ENCODE measurements around the gene HCFC1.
A peak's percentile ranks its signal among the peaks of the same experiment; 100 is the strongest.
"Not testable (repeated sequence)": the region's sequence is repeated elsewhere in the genome, so short reads cannot be mapped to it uniquely, and the experiment has no call there.

Gene HCFC1

DNA sequence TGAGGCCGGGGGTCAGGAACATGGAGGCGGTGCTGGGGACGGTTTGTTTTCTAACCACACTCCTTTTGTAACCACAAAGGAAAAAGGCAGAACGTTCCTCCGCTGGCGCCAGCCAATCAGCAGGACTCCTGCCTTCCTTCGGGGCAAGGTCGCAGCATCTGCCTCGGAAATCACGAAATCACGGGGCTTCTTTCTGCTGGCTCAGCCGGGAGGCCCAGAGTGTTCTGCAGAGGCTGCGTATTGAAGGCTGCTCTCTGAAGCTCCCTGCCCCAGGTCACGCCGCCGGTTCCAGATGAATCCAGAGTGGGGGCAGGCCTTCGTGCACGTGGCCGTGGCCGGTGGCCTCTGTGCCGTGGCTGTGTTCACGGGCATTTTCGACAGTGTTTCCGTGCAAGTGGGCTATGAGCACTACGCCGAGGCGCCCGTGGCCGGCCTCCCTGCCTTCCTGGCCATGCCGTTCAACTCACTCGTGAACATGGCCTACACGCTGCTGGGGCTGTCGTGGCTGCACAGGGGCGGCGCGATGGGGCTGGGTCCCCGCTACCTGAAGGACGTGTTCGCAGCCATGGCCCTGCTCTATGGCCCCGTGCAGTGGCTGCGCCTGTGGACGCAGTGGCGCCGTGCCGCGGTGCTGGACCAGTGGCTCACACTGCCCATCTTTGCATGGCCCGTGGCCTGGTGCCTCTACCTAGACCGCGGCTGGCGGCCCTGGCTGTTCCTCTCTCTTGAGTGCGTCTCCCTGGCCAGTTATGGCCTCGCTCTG, 10.3 kb upstream of the HCFC1 start:
- H2BK5ac ChIP-seq (ENCODE audit: low read length), result no peak overlapping the region
- peaks cover 1 to 3% of the 10 kb centered on the region in 2 donors for H3K4me1 ChIP-seq (ENCODE audit: control insufficient read depth in 2 of 2, insufficient read depth in 1 of 2, low read depth in 1 of 2, low read length in 2 of 2)
- no peaks in the 10 kb centered on the region for H3K9me3 ChIP-seq (replicated peaks in 1 of 2; ENCODE audit: control insufficient read depth in 2 of 2, insufficient read depth in 1 of 2, low read depth in 1 of 2, low read length in 2 of 2)
- H3K4me3 ChIP-seq (ENCODE audit: low read length in 2 of 2), result no peak overlapping the region
- no peak overlapping the region for H2AK5ac ChIP-seq (ENCODE audit: low read depth, low read length)
- H3K4me2 ChIP-seq (ENCODE audit: insufficient read depth, low read length, poor library complexity, severe bottlenecking), result no peak overlapping the region
- H3K9ac ChIP-seq (ENCODE audit: low read depth, low read length, poor library complexity), result no peak overlapping the region
- no peak overlapping the region for H2BK12ac ChIP-seq (ENCODE audit: low read length)
- peaks cover 0 to 37% (median 0%) of the 10 kb centered on the region in 3 experiments for H3K27me3 ChIP-seq (ENCODE audit: control insufficient read depth in 3 of 3, insufficient read depth in 3 of 3, low read depth in 1 of 3, low read length in 3 of 3)
- no peak overlapping the region for H4K8ac ChIP-seq (ENCODE audit: low read depth, low read length)
- no peaks in the 10 kb centered on the region for H3K79me1 ChIP-seq (ENCODE audit: low read depth, low read length)
- H2BK15ac ChIP-seq (ENCODE audit: low read length), result no peak overlapping the region
- H2BK120ac ChIP-seq (ENCODE audit: low read depth, low read length), result no peak overlapping the region
- no peaks in the 10 kb centered on the region for H3K36me3 ChIP-seq (replicated peaks in 1 of 2; ENCODE audit: control insufficient read depth in 2 of 2, insufficient read depth in 2 of 2, low read length in 2 of 2)
- no peak for DNase-seq (ENCODE audit: low spot score)
- H3K23ac ChIP-seq (ENCODE audit: low read depth, low read length, poor library complexity), result no peak overlapping the region
- H3K18ac ChIP-seq (ENCODE audit: low read length), result no peak overlapping the region
- no peak overlapping the region for H2AFZ ChIP-seq (ENCODE audit: low read length)
- H3K4ac ChIP-seq (ENCODE audit: low read length), result no peak overlapping the region
- no peak overlapping the region for H4K91ac ChIP-seq (ENCODE audit: low read depth, low read length, poor library complexity)
- H3K14ac ChIP-seq (ENCODE audit: low read length), result no peak overlapping the region
- no CpG with 5 or more reads among the region's 52 CpGs for WGBS, 2 donors (ENCODE audit: extremely low coverage in 2 of 2, insufficient read length in 2 of 2, insufficient replicate concordance in 1 of 2)
- no peak overlapping the region for H3K27ac ChIP-seq (replicated peaks; ENCODE audit: low read length)

DNA sequence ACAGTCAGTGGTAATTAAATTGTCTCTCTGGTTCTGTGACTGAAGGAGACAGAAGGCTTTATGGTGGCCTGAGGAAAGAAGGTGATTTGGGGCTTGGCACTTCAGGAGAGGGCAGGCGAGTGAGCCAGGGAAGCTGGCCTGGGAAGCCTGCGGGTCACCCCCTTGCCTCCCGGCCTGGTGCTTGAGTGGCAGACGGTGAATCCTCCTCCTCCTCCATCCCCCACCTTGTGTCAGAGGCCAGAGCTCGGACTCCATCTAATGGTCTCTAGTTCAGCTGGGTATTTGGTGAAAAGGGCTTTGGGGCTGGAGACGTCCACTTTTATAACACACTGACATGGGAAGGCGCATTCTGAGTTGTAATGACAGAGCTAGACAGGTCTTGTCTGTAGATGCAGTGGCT, 9.6 kb upstream of the HCFC1 start:
- H3K27ac ChIP-seq (replicated peaks; ENCODE audit: low read length), result peak overlapping the region; percentile 17
- H3K9me3 ChIP-seq (replicated peaks in 1 of 2; ENCODE audit: control insufficient read depth in 2 of 2, insufficient read depth in 1 of 2, low read depth in 1 of 2, low read length in 2 of 2), result no peaks in the 10 kb centered on the region
- no peak overlapping the region for H3K4me2 ChIP-seq (ENCODE audit: insufficient read depth, low read length, poor library complexity, severe bottlenecking)
- H3K79me1 ChIP-seq (ENCODE audit: low read depth, low read length), result no peaks in the 10 kb centered on the region
- peaks cover 1 to 3% of the 10 kb centered on the region in 2 donors for H3K4me1 ChIP-seq (ENCODE audit: control insufficient read depth in 2 of 2, insufficient read depth in 1 of 2, low read depth in 1 of 2, low read length in 2 of 2)
- H2BK15ac ChIP-seq (ENCODE audit: low read length), result no peak overlapping the region
- peaks cover 0 to 37% (median 0%) of the 10 kb centered on the region in 3 experiments for H3K27me3 ChIP-seq (ENCODE audit: control insufficient read depth in 3 of 3, insufficient read depth in 3 of 3, low read depth in 1 of 3, low read length in 3 of 3)
- no peaks in the 10 kb centered on the region for H3K36me3 ChIP-seq (replicated peaks in 1 of 2; ENCODE audit: control insufficient read depth in 2 of 2, insufficient read depth in 2 of 2, low read length in 2 of 2)
- no peak overlapping the region for H3K23ac ChIP-seq (ENCODE audit: low read depth, low read length, poor library complexity)
- no peak overlapping the region for H3K4me3 ChIP-seq (ENCODE audit: low read length in 2 of 2)
- H3K9ac ChIP-seq (ENCODE audit: low read depth, low read length, poor library complexity), result no peak overlapping the region
- H2AFZ ChIP-seq (ENCODE audit: low read length), result no peak overlapping the region
- no CpG with 5 or more reads among the region's 7 CpGs for WGBS, 2 donors (ENCODE audit: extremely low coverage in 2 of 2, insufficient read length in 2 of 2, insufficient replicate concordance in 1 of 2)
- H2BK120ac ChIP-seq (ENCODE audit: low read depth, low read length), result no peak overlapping the region
- peak overlapping the region; percentile 22 for H2BK12ac ChIP-seq (ENCODE audit: low read length)
- H2AK5ac ChIP-seq (ENCODE audit: low read depth, low read length), result no peak overlapping the region
- no peak overlapping the region for H4K8ac ChIP-seq (ENCODE audit: low read depth, low read length)
- H3K4ac ChIP-seq (ENCODE audit: low read length), result no peak overlapping the region
- no peak overlapping the region for H4K91ac ChIP-seq (ENCODE audit: low read depth, low read length, poor library complexity)
- no peak overlapping the region for H3K14ac ChIP-seq (ENCODE audit: low read length)
- no peak overlapping the region for H3K18ac ChIP-seq (ENCODE audit: low read length)
- DNase-seq (ENCODE audit: low spot score), result no peak
- no peak overlapping the region for H2BK5ac ChIP-seq (ENCODE audit: low read length)

DNA sequence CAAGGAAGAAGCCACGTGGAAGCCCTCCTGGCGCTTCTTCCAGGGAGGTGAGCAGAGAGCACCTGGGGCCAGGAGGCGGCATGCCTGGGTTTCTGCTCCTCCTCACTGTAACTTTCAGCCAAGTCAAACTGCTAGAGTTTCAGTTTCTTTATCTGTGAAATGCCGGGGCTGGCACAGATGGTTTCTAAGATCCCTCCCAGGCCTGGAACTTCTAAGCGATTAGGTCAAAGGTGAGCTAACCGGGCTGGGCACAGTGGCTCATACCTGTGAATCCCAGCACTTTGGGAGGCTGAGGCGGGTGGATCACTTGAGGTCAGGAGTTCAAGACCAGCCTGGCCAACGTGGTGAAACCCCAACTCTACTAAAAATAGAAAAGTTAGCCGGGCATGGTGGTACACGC, 8.8 kb upstream of the HCFC1 start:
- not testable (repeated sequence) for H2AK5ac ChIP-seq (ENCODE audit: low read depth, low read length); H2BK12ac ChIP-seq (ENCODE audit: low read length); H3K23ac ChIP-seq (ENCODE audit: low read depth, low read length, poor library complexity); H3K14ac ChIP-seq (ENCODE audit: low read length); H4K91ac ChIP-seq (ENCODE audit: low read depth, low read length, poor library complexity); H3K4me1 ChIP-seq (ENCODE audit: control insufficient read depth in 2 of 2, insufficient read depth in 1 of 2, low read depth in 1 of 2, low read length in 2 of 2); H3K4me3 ChIP-seq (ENCODE audit: low read length in 2 of 2); H3K79me1 ChIP-seq (ENCODE audit: low read depth, low read length); H3K27ac ChIP-seq (replicated peaks; ENCODE audit: low read length); H2AFZ ChIP-seq (ENCODE audit: low read length); H3K9me3 ChIP-seq (replicated peaks in 1 of 2; ENCODE audit: control insufficient read depth in 2 of 2, insufficient read depth in 1 of 2, low read depth in 1 of 2, low read length in 2 of 2); H2BK120ac ChIP-seq (ENCODE audit: low read depth, low read length); H3K36me3 ChIP-seq (replicated peaks in 1 of 2; ENCODE audit: control insufficient read depth in 2 of 2, insufficient read depth in 2 of 2, low read length in 2 of 2); H3K9ac ChIP-seq (ENCODE audit: low read depth, low read length, poor library complexity); DNase-seq (ENCODE audit: low spot score); H2BK5ac ChIP-seq (ENCODE audit: low read length); H2BK15ac ChIP-seq (ENCODE audit: low read length); H3K4me2 ChIP-seq (ENCODE audit: insufficient read depth, low read length, poor library complexity, severe bottlenecking); H3K18ac ChIP-seq (ENCODE audit: low read length); H3K4ac ChIP-seq (ENCODE audit: low read length); H4K8ac ChIP-seq (ENCODE audit: low read depth, low read length)
- H3K27me3 ChIP-seq (ENCODE audit: control insufficient read depth in 3 of 3, insufficient read depth in 3 of 3, low read depth in 1 of 3, low read length in 3 of 3), result peaks cover 0 to 40% (median 0%) of the 10 kb centered on the region in 3 experiments
- WGBS, 2 donors (ENCODE audit: extremely low coverage in 2 of 2, insufficient read length in 2 of 2, insufficient replicate concordance in 1 of 2), result no CpG with 5 or more reads among the region's 10 CpGs

DNA sequence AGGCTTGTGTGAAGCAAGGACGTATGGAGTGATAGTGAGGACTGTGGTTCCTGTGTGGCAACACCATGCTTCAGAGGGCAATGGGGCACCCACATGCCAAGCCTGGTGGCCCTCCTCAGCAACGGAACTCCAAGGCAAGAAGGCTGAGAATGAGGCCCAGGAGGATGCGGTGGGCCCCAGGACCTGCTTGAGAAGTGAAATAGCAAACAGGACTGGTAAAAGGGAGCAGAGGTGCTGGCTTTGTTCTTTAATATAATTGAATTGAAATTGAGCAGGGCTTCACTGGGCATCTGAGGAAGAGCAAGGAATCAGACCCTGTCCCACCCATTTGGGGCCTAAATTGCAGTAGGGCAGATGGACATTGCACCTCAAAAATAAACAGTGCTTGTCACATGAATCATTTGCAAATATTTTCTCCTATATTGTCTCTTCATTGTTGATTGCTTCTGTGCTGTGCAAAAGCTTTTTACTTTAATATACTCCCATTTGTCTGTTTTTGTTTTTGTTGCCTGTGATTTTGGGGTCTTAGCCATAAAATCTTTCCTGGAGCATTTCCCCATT, 3.2 kb upstream of the HCFC1 start:
- H3K4ac ChIP-seq (ENCODE audit: low read length), result no peak overlapping the region
- H3K9ac ChIP-seq (ENCODE audit: low read depth, low read length, poor library complexity), result no peak overlapping the region
- H2AK5ac ChIP-seq (ENCODE audit: low read depth, low read length), result no peak overlapping the region
- H3K4me1 ChIP-seq (ENCODE audit: control insufficient read depth in 2 of 2, insufficient read depth in 1 of 2, low read depth in 1 of 2, low read length in 2 of 2), result peaks cover 2 to 11% of the 10 kb centered on the region in 2 donors
- peaks cover 0 to under 1% of the 10 kb centered on the region in 2 donors for H3K36me3 ChIP-seq (replicated peaks in 1 of 2; ENCODE audit: control insufficient read depth in 2 of 2, insufficient read depth in 2 of 2, low read length in 2 of 2)
- H3K27me3 ChIP-seq (ENCODE audit: control insufficient read depth in 3 of 3, insufficient read depth in 3 of 3, low read depth in 1 of 3, low read length in 3 of 3), result peaks cover 0 to 21% (median 0%) of the 10 kb centered on the region in 3 experiments
- no peak overlapping the region for H3K4me2 ChIP-seq (ENCODE audit: insufficient read depth, low read length, poor library complexity, severe bottlenecking)
- H2AFZ ChIP-seq (ENCODE audit: low read length), result no peak overlapping the region
- H3K9me3 ChIP-seq (replicated peaks in 1 of 2; ENCODE audit: control insufficient read depth in 2 of 2, insufficient read depth in 1 of 2, low read depth in 1 of 2, low read length in 2 of 2), result no peaks in the 10 kb centered on the region
- WGBS, 2 donors (ENCODE audit: extremely low coverage in 2 of 2, insufficient read length in 2 of 2, insufficient replicate concordance in 1 of 2), result no CpG with 5 or more reads among the region's 3 CpGs
- peaks cover 4% of the 10 kb centered on the region for H3K79me1 ChIP-seq (ENCODE audit: low read depth, low read length)
- H3K18ac ChIP-seq (ENCODE audit: low read length), result no peak overlapping the region
- H2BK120ac ChIP-seq (ENCODE audit: low read depth, low read length), result no peak overlapping the region
- H3K23ac ChIP-seq (ENCODE audit: low read depth, low read length, poor library complexity), result no peak overlapping the region
- no peak overlapping the region for H4K91ac ChIP-seq (ENCODE audit: low read depth, low read length, poor library complexity)
- no peak overlapping the region for H2BK12ac ChIP-seq (ENCODE audit: low read length)
- H2BK15ac ChIP-seq (ENCODE audit: low read length), result peak overlapping the region; percentile 28
- no peak overlapping the region for H4K8ac ChIP-seq (ENCODE audit: low read depth, low read length)
- DNase-seq (ENCODE audit: low spot score), result no peak
- no peak overlapping the region for H3K4me3 ChIP-seq (ENCODE audit: low read length in 2 of 2)
- no peak overlapping the region for H3K14ac ChIP-seq (ENCODE audit: low read length)
- H2BK5ac ChIP-seq (ENCODE audit: low read length), result no peak overlapping the region
- H3K27ac ChIP-seq (replicated peaks; ENCODE audit: low read length), result no peak overlapping the region
